ENCODE measurements around the gene CKAP4.

Gene CKAP4

GRCh38 chr12:106274575-106275121 lies 26.8 kb upstream of the CKAP4 start:
- no peak for DNase-seq (ENCODE audit: low read depth)

DNA sequence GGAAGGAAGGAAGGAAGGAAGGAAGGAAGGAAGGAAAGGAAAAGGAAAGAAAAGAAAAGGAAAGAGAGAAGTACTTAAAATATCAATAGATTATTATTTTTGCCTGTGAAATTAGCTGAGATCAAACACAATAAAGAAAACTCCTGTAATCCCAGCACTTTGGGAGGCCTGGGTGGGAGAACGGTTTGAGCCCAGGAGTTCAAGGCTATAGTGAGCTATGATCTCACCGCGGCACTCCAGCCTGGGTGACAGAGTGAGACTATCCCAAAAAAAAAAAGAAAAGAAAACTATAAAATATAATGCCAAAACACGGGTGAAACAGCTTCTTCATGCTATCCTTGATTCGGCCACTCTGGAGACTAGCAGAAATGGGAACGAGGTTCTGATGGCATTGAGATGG lies 26.2 kb upstream of the CKAP4 start:
- no peak for DNase-seq (ENCODE audit: low read depth)

DNA sequence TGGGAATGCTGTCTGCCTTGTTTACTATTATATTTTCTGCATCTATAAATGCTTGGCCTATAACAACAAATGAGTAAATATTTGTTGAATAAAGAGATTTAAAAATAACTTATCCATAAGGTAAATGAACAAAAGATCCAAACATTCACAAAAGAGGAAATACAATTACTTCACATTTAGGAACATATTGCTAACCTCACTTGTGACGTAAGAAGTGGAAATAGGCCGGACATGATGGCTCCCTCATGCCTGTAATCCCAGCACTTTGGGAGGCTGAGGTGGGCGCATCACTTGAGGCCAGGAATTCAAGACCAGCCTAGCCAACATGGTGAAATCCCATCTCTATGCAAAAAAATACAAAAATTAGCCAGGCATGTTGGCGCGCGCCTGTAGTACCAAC lies 25.7 kb upstream of the CKAP4 start:
- DNase-seq (ENCODE audit: low read depth), result no peak

GRCh38 chr12:106271575-106272505 lies 24.0 kb upstream of the CKAP4 start:
- no peak for DNase-seq (ENCODE audit: low read depth)

DNA sequence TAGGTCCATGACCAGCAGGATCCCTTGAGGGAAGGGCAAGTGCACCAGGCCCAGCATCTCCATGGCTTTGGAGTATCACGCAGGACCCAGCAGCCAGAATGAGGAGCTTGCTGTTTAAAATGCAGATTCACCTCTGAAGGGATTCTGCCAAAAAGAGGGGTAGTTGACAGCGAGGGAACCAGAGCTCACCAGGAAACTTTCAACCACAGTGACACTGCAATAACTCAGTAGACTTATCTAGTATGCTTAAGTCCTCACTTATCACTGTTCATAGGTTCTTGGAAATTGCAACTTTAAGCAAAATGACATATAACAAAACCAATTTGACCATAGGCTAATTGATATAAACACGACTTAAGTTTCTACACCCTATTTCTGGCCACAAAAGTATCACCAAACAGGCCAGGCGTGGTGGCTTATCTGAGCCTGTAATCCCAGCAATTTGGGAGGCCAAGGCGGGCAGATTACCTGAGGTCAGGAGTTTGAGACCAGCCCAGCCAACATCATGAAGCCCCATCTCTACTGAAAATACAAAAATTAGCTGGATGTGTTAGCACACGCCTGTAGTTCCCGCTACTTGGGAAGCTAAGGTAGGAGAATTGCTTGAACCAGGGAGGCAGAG lies 21.4 kb upstream of the CKAP4 start:
- DNase-seq (ENCODE audit: low read depth), result no peak

DNA sequence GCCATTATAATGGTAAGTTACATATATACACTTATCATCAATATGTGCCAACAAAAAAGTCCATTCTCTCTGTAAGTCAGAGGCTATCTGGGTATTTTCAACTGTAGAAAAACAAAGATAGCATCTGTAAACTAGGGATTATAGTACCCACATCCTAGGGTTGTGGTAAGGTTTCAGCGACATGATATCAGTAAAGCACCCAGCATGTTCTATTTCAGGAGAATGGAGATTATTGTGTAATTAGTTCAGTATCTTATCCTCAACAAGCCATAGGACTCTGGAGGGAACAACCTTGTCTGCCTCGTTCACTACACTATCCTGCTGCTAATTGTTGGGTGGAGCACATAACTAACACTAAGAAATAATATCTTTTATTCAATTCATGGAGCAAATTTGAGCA lies 19.7 kb upstream of the CKAP4 start:
- DNase-seq (ENCODE audit: low read depth), result no peak

DNA sequence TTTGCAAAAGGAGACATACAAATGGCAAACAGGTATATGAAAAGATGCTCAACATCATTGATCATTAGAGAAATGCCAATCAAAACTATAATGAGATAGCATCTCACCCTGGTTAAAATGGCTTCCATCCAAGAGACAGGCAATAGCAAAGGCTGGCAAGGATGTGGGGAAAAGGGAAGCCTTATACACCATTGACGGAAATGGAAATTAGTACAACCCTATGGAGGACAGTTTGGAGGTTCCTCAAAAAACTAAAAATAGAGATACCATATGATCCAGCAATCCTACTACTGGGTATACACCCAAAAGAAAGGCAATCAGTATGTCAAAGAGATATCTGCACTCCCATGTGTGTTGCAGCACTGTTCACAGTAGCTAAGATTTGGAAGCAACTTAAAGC lies 17.3 kb upstream of the CKAP4 start:
- no peak for DNase-seq (ENCODE audit: low read depth)

DNA sequence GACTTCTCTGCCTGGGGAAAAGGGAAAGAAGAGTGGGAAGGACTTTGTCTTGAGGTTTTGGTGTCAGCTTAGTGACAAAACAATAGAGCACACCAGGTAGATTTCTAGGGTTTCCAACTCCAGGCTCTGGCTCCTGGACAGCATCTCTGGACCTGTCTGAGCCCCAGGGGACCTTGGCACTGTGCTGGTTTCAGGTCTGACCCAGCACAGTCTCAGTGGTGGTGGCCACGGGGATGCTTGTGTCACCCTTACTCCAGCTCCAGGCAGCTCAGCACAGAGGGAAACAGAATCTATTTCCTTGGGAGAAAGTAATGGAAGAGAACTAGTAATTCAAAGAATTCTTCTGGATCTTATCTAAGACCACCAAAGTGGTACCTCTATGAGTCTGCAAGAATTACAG lies 11.1 kb upstream of the CKAP4 start:
- DNase-seq (ENCODE audit: low read depth), result no peak

DNA sequence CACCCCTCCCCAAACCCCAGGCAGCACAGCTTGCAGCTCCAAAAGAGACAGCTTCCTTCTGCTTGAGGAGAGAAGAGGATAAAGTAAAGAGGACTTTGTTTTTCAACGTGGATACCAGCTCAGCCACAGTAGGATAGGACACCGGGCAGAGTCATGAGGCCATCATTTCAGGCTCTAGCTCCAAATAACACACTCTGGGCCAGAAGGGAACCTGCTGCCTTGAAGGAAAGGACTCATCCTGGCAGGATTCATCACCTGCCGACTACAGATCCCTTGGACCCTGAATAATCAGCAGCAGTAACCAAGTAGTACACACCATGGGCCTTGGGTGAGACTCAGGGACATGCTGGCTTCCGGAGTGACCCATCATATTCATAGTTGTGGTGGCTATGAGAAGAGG lies 10.4 kb upstream of the CKAP4 start:
- DNase-seq (ENCODE audit: low read depth), result no peak

GRCh38 chr12:106256524-106256923 lies 8.7 kb upstream of the CKAP4 start:
- DNase-seq (ENCODE audit: low read depth), result no peak

DNA sequence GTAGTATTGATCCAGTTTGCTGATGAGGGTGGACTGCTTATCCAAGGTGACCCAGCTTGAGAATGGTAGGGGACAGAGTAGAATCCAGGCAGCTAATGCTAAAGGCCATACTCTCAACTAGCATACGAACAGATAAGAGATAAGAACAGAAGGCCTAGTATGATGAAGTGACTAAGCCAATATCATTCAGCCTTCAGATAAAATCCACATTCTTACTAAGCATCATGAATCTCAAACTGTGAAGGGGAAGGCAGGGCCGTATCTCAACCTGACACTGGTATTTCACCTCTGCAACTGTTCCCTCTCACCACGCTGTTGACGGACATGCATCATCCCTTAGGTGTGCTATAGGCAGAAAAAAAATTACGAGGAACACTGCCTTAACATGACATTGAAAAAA lies 8.1 kb upstream of the CKAP4 start:
- DNase-seq (ENCODE audit: low read depth), result no peak

DNA sequence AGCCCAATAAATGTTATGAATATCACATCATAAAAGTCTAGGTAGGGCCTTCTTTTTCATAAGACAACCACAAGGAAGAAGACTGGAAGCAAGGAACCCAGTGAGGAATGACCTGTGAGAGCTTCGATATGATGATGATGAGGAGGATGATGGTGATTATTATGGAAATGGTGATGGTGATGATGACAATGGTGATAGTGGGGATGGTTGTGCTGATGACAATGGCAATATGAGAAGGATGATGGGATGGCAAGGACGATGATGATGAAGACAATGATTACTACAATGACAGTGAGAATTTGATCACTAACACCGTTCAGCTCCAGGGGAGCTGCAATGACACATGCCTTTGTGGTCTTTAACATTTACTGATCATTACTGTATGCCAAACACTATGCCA lies 7.7 kb upstream of the CKAP4 start:
- DNase-seq (ENCODE audit: low read depth), result no peak

- DNase-seq (ENCODE audit: low read depth), result no peak
Measured at GRCh38 chr12:106254724-106255123, 6.9 kb upstream of the CKAP4 start.

GRCh38 chr12:106251631-106252455 lies 4.0 kb upstream of the CKAP4 start:
- no peak for DNase-seq (ENCODE audit: low read depth)

GRCh38 chr12:106249411-106250135 lies 1.8 kb upstream of the CKAP4 start:
- DNase-seq (ENCODE audit: low read depth), result no peak

DNA sequence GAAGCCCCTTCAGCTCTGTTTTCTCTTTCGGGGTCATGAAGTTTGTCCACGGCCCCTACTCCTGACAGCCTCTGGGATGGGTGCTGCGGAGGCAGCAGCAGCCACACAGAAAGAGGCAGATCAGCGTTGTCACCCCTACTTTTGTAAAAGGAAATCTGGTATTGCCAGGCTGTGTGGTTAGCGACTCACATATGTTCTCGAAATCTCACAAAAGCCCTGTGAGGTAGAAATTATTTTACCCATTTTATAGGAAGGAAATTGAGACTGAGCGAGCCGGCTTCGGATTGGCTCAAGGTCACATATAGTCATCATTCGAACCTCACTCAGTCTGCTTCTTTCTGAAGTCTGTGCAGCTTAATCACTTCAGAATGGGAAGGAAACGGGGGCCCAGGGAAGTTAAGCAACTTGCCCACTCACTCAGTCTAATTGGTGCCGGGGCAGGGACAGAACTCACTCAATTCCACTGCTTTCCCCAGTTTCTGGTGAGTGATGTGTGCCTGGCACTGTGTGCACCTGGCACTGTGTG lies 1.1 kb upstream of the CKAP4 start:
- DNase-seq (ENCODE audit: low read depth), result no peak

DNA sequence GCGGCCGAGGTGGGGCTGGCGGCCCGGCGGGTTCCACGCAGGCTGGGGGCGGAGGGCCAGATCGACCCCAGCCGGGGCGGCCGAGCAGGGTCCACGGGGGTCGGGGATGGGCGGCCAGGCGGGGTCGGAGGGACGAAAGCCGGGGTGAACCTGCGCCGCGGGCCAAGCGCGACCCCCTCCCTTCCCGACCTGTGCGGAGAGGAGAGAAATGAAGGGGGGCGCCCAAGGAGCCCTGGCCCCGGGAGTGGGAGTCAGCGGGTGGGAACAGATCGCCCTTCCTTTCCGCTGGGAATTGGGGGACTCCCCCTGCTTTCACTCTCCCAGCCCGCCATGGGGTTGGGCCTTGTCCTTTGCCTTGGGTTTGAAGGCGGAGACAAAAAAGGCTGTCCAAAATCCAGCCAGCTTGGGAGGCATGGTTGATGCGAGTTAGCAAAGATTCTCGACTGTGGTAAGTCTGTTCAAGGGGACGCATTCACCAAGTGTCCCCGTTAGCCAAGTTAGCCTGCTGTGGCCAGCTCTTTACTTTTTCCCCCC lies 559 bp upstream of the CKAP4 start:
- DNase-seq (ENCODE audit: low read depth), result no peak

- DNase-seq (ENCODE audit: low read depth), result peak; percentile 27
Measured at GRCh38 chr12:106246891-106247673, 738 bp downstream of the CKAP4 start.

- no peak for DNase-seq (ENCODE audit: low read depth)
Measured at GRCh38 chr12:106245767-106246166, 2.1 kb downstream of the CKAP4 start.

DNA sequence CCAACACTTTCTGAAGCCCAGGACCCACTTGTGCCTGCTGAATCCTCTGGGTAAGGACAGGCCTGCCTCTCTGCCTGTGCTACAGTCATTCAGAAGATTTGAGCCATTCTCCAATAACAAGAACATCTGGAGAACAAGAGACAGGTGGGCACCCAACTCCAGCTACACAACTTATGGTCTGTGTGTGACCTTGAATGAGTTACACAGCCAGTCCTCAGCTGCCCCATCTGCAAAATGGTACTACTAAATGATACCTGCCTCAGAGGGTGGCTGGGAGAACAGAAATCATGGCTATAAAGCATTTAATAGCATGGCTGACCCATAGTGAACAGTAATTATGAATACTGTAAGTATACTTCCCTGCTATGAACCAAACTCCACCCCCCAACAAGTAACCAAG lies 4.2 kb downstream of the CKAP4 start:
- DNase-seq (ENCODE audit: low read depth), result no peak
